Fibroblast of peridontal ligament (primary cell): ENCODE measurements around the gene KIAA1217.

Source experiments
- DNase-seq: peaks from one replicate; pipeline ENCODE4 v3.0.0-alpha.2; 2010; ENCODE audit errors: extremely low read depth

The KIAA1217 gene

DNA sequence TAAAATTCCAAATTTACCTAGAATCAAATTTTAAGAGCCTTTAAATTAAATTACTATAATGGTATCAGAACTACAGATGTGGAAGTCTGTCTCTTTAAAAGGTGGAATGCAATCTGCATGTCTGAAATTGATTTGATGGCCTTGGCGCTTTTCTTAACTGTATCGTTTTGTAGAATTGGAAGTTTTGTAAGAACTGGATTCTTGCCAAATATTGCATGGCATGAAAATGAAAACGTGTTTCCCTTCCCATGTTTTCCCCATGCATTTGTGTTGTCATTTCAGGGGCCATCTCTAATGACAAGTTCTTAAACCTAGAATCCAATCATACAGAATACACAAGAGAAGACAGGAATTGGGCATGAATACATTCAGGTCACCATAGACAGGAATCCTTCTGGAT is 162.5 kb downstream of the KIAA1217 start:
- DNase-seq, result no peak

DNA sequence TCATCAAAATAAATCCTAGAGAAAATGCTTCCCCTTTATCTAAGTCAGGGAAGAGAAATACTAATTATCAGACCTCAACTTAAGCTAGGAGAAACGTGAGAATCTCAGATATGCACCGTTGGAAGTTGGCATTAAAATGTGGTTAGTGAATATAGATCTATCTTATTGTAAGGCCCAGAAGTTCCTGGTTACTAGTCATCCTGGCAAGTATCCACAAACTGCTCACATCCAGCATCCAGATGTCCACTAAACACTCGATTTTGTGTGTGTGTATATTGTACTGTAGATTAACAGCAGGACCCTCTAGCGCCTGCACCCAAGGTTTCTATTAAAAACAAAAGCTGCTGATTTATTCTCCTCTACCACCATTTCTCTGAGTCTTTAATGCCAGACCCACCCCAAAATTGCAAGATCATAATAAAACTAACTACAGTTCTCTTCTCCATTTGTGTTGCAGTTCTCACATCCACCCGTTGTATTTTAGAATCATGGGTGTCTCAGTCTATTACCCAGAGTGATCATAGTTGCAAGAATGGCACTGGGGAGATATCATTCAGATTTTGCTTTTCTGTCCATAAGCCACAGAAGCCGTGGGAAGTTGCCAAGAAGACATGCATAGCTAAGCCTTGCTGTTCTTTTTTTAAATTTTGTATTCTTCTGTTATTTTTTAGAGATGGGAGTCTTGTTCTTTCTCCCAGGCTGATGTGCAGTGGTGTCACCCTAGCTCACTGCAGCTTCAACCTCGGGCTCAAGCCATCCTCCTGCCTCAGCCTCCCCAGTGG is 165.4 kb downstream of the KIAA1217 start:
- DNase-seq, result peak; percentile 80

DNA sequence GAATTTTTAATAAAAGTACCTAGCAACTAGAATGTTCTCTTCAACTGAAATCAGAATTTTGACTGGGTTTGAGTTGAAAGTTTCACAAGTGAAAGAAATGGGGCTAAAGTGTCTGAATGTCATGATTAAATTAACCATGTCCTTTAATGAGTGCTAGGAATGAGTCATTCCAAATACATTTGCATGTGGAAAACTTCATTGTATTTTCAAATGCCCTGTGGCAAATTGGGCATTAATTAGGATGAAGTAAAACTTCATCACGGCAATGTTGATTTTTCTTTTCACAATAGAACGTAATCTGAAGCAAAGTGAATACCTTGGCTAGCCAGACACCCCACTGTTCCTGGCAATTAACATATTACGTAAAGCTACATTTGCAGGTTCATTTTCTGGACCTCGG is 166.6 kb downstream of the KIAA1217 start:
- DNase-seq, result no peak

DNA sequence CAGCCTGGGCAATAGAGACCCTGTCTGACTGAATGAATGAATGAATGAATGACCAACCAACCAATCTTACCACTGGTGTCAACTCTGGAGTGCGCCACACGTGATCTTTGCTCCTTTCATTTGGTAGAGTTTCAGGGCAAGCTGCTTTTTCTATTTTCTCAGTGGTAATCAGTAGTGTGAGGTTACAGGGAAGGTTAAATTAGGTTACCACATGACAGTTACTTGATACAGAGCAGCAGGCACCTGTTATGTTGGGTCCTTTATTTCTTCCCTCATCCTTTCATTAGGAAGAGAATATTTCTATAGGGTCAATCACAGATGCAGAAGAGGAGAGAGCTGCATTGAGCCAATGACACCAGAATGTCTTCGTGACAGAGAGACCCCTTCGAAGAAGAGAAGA is 167.8 kb downstream of the KIAA1217 start:
- DNase-seq, result no peak

DNA sequence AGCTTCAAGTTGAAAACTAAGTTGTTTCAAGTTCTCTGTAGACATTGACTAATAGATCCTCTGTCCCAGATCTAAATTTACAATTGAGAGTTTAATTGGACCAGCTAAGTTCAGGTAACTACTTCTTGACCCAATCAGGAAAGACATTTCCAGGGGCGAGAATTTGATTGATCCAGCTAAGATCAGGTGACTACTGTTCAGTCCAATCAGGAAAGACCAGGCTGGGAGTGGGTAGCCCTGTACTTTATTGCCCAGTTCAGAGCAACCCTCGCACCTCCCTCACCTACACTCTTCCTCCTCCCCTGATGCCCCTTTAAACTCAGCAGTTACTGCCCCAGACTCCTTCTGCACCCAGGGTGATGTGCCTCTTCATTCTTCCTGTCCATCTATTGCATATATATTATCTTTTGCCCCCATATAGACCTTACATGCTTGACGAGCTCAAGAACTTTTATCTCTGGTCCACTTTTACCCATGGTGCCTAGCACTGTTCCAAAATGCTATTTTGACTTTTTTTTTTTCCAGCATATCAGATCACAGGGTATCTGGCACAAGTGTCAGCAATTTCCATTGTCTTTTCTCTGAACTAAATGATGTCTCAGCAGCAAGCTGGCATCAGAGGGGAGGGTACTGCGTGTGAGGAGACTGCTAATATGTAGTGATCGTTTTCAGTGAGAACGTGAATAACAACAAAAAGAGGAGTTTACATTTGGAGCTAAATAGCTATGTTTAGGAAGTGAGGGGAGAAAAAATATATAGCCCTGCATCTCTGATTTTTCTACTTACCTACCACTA is 169.4 kb downstream of the KIAA1217 start:
- no peak for DNase-seq

DNA sequence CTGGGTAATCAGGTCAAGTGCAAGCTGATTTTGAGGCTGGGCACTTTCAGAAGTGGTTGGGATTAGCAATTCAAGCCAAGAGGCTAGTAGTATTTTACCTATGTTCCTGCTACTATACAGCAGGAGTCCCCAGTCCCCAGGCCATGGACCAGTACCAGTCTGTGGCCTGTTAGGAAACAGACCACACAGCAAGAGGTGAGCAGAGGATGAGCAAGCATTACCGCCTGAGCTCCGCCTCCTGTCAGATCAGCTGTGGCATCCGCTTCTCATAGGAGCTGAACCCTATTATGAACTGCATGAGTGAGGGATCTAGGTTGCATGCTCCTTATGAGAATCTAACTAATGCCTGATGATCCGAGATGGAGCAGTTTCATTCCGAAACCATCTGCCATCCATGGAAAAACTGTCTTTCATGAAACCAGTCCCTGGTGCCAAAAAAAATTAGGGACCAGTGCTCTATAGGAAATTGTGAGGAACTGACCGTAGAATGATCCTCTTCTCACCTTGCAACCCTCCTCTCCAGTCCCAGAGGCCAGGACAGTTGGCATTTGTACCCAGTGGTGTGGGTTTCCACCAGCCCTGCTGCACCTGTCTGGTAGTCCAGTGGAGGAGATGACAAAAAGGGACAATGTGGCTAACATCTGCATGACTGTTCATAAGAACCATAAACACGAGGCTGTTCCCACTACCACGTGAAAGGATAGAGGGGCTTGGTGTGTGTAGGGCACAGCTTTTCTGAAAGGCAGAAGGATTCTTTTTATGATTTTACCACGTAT is 172.5 kb downstream of the KIAA1217 start:
- DNase-seq, result no peak

DNA sequence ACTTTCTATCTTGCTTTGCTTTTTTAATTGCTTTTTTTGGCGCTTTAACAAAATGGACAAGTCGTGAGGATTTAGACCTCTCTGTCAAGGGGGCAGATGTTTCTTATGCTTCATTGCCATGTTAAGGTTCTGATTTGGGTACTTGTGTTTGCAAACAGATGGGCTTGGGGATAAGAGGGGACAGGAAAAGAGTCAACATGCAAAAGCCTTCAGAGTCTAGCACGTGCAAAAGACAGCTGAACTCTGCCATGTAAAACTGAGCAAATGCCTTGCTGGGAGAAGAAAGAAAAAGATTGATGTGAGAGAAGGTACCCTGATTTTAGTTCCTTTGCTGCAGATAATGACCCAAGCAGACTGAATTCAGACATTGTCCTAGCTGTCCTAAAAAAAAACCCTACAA is 173.1 kb downstream of the KIAA1217 start:
- DNase-seq, result no peak

DNA sequence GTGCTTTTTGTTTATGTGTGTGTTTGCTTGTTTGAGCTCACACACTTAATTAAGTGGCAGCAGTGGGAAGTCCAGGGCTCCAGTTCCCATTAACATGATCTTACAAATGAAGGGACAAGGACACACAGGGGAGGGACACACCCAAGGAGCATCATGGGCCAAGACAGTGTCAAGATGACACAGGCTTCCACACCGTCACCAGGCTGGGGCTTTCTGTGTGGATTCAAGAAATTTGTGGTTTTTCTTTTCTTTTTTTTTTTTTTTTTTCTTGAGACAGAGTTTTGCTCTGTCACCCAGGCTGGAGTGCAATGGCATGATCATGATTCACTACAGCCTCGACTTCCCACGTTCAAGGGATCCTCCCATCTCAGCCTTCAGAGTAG is 173.6 kb downstream of the KIAA1217 start:
- DNase-seq, result no peak

DNA sequence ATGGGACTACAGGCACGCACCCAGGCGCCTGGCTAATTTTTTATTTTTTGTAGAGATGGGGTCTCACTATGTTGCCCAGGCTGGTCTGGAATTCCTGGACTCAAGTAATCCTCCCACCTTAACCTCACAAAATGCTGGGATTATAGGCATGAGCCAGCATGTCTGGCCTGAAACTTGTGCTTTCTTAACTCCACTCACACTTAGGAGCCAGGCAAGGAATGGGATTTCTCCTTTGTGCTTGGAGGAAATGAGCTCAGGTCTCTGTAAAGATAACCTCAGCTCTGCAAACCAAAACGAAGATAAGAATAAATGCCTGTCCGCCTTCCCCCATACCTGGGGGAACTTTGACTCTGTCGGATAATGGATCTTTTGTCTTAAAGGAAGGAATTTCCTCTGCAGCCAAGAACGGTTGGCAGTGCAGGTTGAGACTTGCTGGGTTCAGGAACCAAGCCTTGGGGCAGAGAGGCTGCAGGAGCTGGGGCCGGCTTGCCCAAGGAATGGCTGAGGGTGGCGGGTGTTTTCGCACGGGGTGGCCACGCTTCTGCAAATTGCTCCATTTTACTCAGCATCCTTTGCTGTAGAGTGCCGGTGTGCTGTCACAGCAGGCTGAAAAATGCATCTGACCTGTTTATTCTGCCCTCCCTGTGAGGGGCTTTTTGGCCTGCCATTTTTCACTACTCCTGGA is 174.2 kb downstream of the KIAA1217 start:
- DNase-seq, result no peak

DNA sequence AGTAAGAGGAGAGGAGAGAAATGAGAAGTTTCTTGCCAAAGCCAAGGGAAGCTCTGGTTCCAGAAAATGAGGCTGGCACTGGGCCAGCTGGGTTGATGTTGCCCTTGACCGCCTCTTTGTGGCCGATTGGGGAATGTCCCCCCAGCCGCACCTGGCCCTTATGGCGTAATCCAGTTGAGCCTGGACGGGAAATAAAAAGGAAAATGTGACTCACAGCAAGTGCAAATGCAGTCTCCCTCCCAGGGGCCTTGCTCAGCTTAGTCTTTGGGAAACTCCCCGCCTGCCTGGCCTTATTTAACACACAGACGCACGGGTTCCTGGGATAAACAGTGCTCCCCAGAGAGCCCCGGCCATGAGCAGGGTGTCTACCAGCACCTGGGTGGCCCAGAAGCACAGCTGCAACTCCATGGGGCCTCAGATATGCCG is 174.8 kb downstream of the KIAA1217 start:
- DNase-seq, result peak; percentile 98

DNA sequence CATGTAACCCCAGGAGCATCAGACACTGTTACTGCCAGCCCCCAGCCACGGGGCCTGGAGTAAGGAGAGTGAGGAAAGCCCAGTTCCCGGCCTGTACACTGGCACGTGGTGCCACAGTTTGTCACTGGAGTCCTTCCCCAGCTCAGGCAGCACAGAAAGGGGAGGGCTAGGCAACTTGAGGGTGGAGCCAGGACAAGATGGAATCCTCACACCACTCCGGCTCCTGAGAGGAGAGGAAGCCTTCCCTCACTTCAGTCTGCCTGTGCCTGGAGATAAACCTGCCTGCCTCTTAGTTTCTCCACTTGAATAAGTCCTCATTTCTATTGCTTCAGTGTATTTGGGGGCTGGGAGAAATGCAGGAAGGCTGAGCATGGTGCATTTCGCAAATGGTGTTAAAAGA is 176.0 kb downstream of the KIAA1217 start:
- no peak for DNase-seq

DNA sequence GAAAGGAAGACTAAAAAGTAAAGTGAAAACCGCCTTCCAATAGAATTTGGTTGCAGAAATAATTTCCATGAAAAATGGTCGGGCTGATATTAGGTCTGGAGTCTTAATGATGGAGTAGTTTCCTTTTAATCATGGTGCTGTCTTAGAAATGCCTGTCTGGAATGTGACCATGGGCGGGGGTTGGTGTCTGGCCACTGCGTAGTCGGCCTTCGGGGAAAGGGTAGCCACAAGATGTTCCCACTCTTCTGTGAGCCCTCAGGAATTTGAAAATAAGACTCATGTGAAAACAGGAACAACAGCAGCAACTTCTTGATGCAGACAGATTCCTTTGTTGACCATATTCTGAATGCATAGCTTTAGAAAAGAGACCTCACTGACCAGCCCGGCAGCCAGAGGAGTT is 176.8 kb downstream of the KIAA1217 start:
- peak; percentile 67 for DNase-seq

DNA sequence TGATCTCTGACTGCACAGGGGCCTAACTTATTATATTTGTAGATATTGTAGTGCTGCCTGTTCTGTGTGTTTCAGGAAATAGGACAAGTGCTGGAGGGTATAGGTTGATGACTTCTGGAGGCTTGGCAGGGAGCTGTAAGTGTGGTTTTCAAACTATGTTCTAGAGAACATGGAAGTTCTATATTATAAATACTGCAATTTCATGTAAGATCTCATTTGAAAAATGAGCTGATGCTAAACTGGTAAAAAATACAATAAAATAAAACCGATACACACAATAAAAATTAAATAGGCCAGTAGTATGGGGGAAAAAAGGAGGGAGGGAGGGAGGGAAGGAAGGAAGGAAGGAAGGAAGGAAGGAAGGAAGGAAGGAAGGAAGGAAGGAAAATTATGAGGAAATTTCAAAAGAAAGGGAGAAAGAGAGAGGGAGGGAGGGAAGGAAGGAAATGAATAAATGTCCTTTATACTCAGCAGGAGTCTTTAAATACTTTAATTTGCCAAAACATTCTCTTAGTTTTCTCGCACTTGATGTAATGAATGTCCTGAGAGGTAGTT is 181.3 kb downstream of the KIAA1217 start:
- no peak for DNase-seq

DNA sequence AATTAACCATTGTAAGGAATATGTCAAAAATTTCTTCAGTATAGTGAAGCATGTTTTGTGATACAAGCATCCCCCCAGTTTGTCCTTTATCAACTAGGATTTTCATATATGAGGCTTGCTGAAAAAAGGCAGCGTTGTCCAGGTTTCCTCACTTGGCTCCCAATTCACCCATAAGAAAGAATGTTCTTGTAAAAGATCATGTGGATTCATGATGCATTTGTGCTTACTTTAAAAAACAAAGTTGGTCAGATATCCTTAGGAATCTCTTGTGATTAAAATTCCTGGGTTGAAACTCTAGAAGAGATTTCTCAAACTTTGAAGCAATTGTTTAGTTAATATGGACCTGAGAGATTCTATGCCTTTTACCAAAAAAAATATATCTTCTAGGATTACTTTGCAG is 181.8 kb downstream of the KIAA1217 start:
- DNase-seq, result peak; percentile 79

DNA sequence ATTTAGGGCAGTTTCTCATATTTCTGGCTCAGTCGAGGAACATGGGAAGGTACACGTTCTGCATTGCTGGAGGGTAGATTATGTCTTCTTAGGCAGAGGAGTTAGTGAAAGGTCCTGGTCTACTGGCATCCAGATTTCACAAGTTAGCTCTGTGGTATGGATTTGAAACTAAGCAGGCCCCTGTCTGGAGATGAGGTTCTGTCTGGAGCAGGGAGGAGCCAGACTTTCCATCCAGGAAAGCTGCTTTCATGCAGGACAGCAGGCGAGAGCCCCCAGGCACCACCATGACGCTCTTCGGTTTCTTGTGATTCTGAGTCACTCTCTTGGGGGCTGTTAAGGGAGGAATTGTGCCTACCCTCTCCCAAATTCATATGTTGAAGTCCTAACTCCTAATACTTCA is 184.3 kb downstream of the KIAA1217 start:
- DNase-seq, result no peak

DNA sequence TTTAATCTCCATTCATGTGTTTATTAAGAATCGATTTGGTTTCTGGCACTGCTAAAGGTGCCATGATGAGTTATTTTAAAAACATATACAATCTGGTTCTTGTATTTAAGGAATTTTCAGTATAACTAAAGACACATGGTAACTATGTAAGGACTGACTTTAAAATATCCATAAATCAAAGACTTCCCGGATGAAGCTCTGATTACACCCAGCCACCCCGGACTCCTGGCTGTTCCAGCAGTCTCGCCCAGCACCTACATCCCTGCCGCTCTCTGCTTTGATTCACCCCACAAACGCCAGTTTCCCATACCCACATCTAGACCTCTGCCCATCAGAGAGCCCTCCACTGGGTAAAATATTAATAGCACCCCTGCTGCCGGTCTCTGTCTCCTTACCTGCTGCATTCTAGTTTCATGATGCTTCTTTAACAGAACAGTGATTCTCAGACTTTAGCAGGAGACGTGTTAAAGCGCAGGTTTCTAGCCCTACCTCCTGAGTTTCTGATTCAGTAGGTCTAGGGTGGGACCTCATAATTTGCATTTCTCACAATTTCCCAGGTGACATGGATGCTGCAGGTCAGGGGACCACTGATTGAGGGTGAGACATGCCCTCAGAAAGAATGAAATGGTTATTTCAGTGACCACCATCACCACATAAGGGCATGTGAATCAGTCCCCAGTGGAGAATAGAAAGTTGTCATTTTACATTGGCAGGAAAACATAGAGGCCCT is 185.7 kb downstream of the KIAA1217 start:
- DNase-seq, result no peak

DNA sequence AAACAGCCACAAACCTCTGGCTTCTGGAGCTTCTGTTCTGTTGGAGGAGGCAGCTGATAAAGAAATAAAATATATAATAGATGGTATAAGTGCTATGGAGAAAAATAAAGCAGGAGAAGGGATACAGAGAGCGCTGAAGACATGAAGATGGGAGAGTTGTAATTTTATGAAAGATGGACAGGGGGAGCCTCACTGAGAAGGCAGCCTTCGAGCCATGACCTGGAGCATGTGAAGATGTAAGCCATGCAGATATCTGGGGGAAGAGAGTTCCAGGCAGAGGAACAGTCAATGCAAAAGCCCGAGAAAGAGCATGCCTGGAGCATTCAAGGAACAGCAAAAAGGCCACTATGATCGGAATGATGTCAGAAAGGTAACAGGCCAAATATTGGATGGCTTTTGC is 187.5 kb downstream of the KIAA1217 start:
- DNase-seq, result no peak

DNA sequence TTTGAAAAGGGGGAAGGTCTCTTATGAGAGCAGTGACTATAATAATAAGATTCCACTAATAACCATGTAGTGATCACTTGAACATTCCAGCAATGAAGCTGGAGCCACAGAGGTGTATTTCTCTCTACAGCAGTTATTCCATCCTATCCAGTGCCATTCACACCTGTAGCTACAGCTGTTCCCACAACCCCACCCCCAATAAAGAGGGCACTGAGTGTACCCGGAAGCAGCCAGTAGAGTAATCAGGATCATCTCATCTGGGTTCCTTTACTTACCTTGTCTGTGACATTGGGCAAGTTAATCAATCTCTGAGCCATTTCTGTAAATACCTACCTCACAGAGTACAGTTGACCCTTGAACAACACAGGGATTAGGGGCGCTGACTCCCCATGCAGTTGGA is 188.7 kb downstream of the KIAA1217 start:
- DNase-seq, result no peak

DNA sequence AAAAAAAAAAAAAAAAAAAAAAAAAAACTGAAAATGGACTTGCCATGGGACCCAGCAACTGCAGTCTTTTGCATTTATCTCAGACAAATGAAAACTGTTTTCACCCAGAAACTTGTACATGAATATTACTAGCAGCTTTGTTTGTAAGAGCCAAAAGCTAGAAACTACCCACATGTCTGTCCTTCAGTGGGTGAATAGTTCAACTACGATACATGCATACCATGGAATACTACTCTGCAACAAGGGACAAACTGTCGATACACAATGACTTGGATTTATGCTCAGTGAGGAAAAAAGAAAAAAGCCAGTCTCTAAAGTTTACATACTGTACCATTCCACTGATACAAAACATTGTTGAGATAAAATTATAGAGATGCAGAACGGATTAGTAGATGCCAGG is 195.6 kb downstream of the KIAA1217 start:
- DNase-seq, result no peak

DNA sequence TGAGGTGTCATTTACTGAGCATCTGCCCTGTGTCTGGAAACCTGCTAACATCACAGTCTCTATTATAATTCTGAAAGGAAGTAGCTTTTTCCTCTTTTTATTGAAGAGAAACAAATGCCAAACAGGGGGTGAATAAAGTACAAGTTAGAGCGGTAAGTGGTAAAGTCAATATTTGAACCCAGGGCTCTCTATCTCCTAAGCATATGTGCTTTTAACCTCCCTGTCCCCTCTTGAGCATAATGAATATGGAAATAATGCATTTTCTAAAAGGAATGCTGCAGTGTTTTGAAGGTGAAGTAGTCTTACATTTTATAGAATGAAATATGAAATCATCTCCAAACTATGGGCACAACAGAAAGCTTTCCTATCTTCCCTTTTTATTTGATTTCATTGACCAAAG is 196.7 kb downstream of the KIAA1217 start:
- DNase-seq, result no peak
